ENCODE measurements around the gene ZNF606. TPM values are rescaled to one million over a fixed set of nuclear protein-coding genes. Genes with fewer than 3 reads are reported as not detected.

Gene ZNF606
- total RNA-seq, 1 experiment from 2014 or later: 16.7 TPM

DNA sequence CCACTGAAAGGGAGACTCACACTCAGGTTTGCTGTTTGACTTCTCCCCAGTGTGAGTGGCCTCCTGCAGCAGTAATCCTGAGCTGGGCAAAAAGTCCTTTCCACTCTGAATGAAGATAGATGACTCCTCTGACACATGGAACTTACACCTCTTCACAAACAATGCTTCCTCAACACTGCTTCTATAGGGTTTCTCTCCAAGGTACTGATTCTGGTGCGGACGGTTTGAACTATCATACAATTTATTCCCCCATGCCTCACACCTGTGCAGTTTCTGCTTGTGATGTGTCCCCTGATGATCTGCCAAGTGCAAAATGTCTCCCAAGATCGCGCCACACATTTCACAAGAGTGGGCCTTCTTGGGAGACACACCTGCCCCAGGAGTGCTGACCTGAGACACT lies 75.0 kb downstream of the ZNF606 start:
- Histone ChIP-seq H3K27me3 (replicated peaks; ENCODE audit: insufficient read depth, low read depth, low read length, poor library complexity) (no peaks in the 10 kb centered on the region), H3K36me3 (ENCODE audit: insufficient read depth, low read length, poor library complexity, severe bottlenecking) (peaks cover 53% of the 10 kb centered on the region), H3K9me3 (ENCODE audit: low read depth, low read length, poor library complexity, severe bottlenecking) (peaks cover 70% of the 10 kb centered on the region), H3K4me3 (ENCODE audit: low read depth, low read length, poor library complexity, severe bottlenecking) (no peak overlapping the region), H3K27ac (ENCODE audit: low read depth, low read length, poor library complexity, severe bottlenecking) (no peak overlapping the region), H3K4me1 (ENCODE audit: insufficient read depth, low read length, poor library complexity, severe bottlenecking) (no peaks in the 10 kb centered on the region)
- ChIA-PET POLR2A (ENCODE audit: low non-redundant PET) (no interaction called here), CTCF (no interaction called here)
- intact Hi-C loops (cut with micrococcal nuclease; ENCODE audit: unreplicated experiment): no loop called here
- TF ChIP-seq, protein P1, sequence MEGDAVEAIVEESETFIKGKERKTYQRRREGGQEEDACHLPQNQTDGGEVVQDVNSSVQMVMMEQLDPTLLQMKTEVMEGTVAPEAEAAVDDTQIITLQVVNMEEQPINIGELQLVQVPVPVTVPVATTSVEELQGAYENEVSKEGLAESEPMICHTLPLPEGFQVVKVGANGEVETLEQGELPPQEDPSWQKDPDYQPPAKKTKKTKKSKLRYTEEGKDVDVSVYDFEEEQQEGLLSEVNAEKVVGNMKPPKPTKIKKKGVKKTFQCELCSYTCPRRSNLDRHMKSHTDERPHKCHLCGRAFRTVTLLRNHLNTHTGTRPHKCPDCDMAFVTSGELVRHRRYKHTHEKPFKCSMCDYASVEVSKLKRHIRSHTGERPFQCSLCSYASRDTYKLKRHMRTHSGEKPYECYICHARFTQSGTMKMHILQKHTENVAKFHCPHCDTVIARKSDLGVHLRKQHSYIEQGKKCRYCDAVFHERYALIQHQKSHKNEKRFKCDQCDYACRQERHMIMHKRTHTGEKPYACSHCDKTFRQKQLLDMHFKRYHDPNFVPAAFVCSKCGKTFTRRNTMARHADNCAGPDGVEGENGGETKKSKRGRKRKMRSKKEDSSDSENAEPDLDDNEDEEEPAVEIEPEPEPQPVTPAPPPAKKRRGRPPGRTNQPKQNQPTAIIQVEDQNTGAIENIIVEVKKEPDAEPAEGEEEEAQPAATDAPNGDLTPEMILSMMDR (conservative IDR thresholded peaks at IDR 0.05; ENCODE audit: low read depth, low read length): no peak
- no peak for TF ChIP-seq EZH2 (IDR thresholded peaks at IDR 0.05; ENCODE audit: borderline replicate concordance, low read depth, low read length, poor library complexity, severe bottlenecking)
- DNase-seq (ENCODE audit: low spot score): no peak
- BruUV-seq (replicated peaks): no TSS peak

Other genes starting within 250 kb of the ZNF606 start
- gene ZNF586, start 233.1 kb downstream of the ZNF606 start, total RNA-seq (2021): 18.2 and 19.5 TPM in 2 replicates
- gene ZNF552, start 187.9 kb downstream of the ZNF606 start, total RNA-seq (2021): 5.4 and 10.6 TPM in 2 replicates
- gene ZNF587B, start 172.5 kb downstream of the ZNF606 start, total RNA-seq (2021): 17.3 and 20.0 TPM in 2 replicates
- 40.5 and 43.2 TPM in 2 replicates for gene ZNF587, start 153.0 kb downstream of the ZNF606 start, total RNA-seq (2021)
- 39.0 and 44.3 TPM in 2 replicates for gene ZNF814, start 113.8 kb downstream of the ZNF606 start, total RNA-seq (2021)
- gene ZNF417, start 86.2 kb downstream of the ZNF606 start, total RNA-seq (2021): 14.1 and 17.4 TPM in 2 replicates
- gene ZNF418, start 67.4 kb downstream of the ZNF606 start, total RNA-seq (2021): 16.9 and 22.9 TPM in 2 replicates
- 9.5 and 11.0 TPM in 2 replicates for gene ZNF256, start 55.1 kb downstream of the ZNF606 start, total RNA-seq (2021)
- gene C19orf18, start 28.3 kb downstream of the ZNF606 start, total RNA-seq (2021): 0.43 TPM in 1 of 2 replicates, not detected in the other
- gene ZSCAN1, start 31.2 kb upstream of the ZNF606 start, total RNA-seq (2021): 1.4 and 2.8 TPM in 2 replicates
- gene ZNF135, start 56.5 kb upstream of the ZNF606 start, total RNA-seq (2021): 7.0 and 8.2 TPM in 2 replicates
- 26.1 and 38.4 TPM in 2 replicates for gene ZSCAN18, start 95.4 kb upstream of the ZNF606 start, total RNA-seq (2021)
- gene ZNF329, start 148.0 kb upstream of the ZNF606 start, total RNA-seq (2021): 10.1 and 13.1 TPM in 2 replicates
- gene ZNF274, start 180.2 kb upstream of the ZNF606 start, total RNA-seq (2021): 25.0 and 27.4 TPM in 2 replicates
- gene ZNF544, start 226.1 kb upstream of the ZNF606 start, total RNA-seq (2021): 44.8 and 50.5 TPM in 2 replicates